Measurements from ENCODE around the gene SLC39A6.

Gene SLC39A6

DNA sequence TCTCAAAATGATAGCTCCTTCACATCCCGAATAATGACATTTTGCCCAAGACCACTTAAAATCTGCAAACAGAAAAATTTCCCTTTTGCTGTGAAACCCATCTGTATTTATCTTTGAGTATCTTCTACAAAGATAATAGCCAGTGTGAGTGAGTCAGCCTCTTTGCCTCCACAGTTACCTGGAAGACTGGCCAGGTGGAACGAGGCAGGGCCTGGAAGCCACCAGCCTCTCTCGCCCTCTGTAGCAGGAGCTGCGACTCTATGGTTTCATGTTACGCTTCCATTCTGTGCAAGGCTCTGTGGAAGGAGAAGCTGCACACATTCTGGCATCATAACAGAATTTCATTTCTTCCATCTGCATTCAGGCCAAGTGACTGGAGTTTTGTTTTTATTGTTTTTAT, 10.1 kb upstream of the SLC39A6 start:
- Histone ChIP-seq H3K9me3 (ENCODE audit: control insufficient read depth in 2 of 2, low read length in 2 of 2) (no peaks in the 10 kb centered on the region), H3K36me3 (ENCODE audit: control insufficient read depth in 2 of 2, insufficient read depth in 2 of 2, low read length in 2 of 2) (peaks cover 11 to 32% of the 10 kb centered on the region in 2 donors), H3K9ac (ENCODE audit: low read length in 2 of 2) (no peak overlapping the region), H3K4me3 (ENCODE audit: low read length in 2 of 2) (no peak overlapping the region), H3K27ac (ENCODE audit: low read length) (no peak overlapping the region), H3K4me1 (ENCODE audit: control insufficient read depth, insufficient read depth, low read length) (no peaks in the 10 kb centered on the region), H3K27me3 (ENCODE audit: control insufficient read depth in 1 of 2, insufficient read depth in 2 of 2, low read length in 2 of 2) (no peaks in the 10 kb centered on the region)

DNA sequence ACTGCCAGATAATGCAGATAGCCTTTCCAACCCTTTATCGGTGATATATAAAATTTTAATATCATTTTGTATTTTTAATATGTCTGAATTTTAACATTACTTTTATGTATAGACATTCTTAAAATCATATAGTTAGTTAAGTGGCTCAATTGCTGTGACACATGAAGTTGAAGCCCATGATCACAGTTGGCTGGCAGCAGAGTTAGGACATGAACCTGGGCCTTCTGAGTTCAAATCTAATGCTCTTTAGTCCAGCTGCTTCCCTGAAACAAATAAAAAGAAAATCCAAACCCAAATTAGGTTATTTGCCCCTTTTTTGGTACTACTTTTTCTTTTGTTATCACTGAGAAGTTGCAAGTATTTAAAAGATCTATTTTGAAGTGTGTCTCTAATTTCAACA, 6.1 kb upstream of the SLC39A6 start:
- H3K27me3 ChIP-seq (ENCODE audit: control insufficient read depth in 1 of 2, insufficient read depth in 2 of 2, low read length in 2 of 2), result no peaks in the 10 kb centered on the region
- peaks cover 5 to 21% of the 10 kb centered on the region in 2 donors for H3K36me3 ChIP-seq (ENCODE audit: control insufficient read depth in 2 of 2, insufficient read depth in 2 of 2, low read length in 2 of 2)
- H3K9me3 ChIP-seq (ENCODE audit: control insufficient read depth in 2 of 2, low read length in 2 of 2), result no peaks in the 10 kb centered on the region
- no peak overlapping the region for H3K4me3 ChIP-seq (ENCODE audit: low read length in 2 of 2)
- H3K4me1 ChIP-seq (ENCODE audit: control insufficient read depth, insufficient read depth, low read length), result peaks cover 16% of the 10 kb centered on the region
- no peak overlapping the region for H3K27ac ChIP-seq (ENCODE audit: low read length)
- H3K9ac ChIP-seq (ENCODE audit: low read length in 2 of 2), result no peak overlapping the region

DNA sequence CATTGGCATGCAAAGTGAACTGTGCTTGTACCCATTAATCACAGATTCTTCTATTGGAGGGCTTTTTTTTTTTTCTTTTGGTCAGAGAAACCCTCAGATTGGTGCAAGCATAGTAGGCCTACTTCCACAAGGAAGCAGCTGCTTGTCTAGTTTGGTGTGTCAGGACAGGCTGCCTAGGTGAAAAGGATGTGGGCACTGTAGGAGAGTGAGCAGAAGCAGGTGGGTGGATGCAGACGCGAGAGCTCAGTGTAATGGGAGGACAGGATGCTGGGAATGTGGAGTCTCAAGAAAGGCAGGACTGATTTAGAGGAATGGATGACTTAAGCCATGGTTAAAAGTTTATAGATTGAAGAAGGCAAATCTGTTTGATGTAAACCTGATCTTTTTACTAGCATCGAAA, 3.6 kb upstream of the SLC39A6 start:
- no peak overlapping the region for H3K27ac ChIP-seq (ENCODE audit: low read length)
- H3K27me3 ChIP-seq (ENCODE audit: control insufficient read depth in 1 of 2, insufficient read depth in 2 of 2, low read length in 2 of 2), result no peaks in the 10 kb centered on the region
- no peak overlapping the region for H3K4me3 ChIP-seq (ENCODE audit: low read length in 2 of 2)
- no peaks in the 10 kb centered on the region for H3K9me3 ChIP-seq (ENCODE audit: control insufficient read depth in 2 of 2, low read length in 2 of 2)
- no peak overlapping the region for H3K9ac ChIP-seq (ENCODE audit: low read length in 2 of 2)
- peaks cover 23% of the 10 kb centered on the region for H3K4me1 ChIP-seq (ENCODE audit: control insufficient read depth, insufficient read depth, low read length)
- peaks cover 0 to 10% of the 10 kb centered on the region in 2 donors for H3K36me3 ChIP-seq (ENCODE audit: control insufficient read depth in 2 of 2, insufficient read depth in 2 of 2, low read length in 2 of 2)

DNA sequence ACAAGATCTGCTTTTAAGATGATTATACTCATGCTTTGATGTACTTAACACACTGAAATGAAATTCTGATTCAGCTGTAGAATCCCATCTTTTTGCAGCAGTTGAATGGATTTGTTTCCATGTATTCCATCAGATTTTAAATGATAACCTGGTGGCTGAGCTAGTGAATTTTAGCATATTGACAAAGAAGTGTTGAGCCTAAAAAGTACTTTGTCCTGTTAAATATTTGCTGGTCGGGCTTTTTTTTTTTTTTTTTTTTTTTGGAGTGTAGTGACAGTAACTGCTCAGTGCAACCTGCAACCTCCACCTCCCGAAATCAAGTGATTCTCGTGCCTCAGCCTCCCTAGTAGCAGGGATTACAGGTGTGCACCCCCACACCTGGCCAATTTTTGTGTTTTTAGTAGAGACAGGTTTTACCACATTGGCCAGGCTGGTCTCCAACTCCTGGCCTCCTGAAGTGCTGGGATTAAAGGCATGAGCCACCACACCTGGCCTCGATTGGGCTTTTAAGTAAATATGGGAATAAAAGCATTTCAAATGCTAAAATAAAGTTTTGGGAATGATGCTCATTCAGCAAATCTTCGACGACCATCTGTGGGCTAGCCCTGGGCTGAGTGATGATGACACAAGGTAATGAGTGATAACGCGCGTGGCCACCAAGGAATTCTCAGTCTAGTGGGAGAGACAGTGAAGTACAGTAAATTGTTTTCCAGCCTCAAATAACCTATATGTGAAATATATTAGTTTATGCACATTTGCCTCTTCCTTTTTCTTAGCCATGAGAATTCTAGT, 2.7 kb upstream of the SLC39A6 start:
- Histone ChIP-seq H3K4me1 (ENCODE audit: control insufficient read depth, insufficient read depth, low read length) (peaks cover 23% of the 10 kb centered on the region), H3K4me3 (ENCODE audit: low read length in 2 of 2) (peak overlapping the region; percentile 28 to 100), H3K9ac (ENCODE audit: low read length in 2 of 2) (no peak overlapping the region), H3K27ac (ENCODE audit: low read length) (no peak overlapping the region), H3K36me3 (ENCODE audit: control insufficient read depth in 2 of 2, insufficient read depth in 2 of 2, low read length in 2 of 2) (peaks cover 0 to 3% of the 10 kb centered on the region in 2 donors), H3K27me3 (ENCODE audit: control insufficient read depth in 1 of 2, insufficient read depth in 2 of 2, low read length in 2 of 2) (no peaks in the 10 kb centered on the region), H3K9me3 (ENCODE audit: control insufficient read depth in 2 of 2, low read length in 2 of 2) (no peaks in the 10 kb centered on the region)

DNA sequence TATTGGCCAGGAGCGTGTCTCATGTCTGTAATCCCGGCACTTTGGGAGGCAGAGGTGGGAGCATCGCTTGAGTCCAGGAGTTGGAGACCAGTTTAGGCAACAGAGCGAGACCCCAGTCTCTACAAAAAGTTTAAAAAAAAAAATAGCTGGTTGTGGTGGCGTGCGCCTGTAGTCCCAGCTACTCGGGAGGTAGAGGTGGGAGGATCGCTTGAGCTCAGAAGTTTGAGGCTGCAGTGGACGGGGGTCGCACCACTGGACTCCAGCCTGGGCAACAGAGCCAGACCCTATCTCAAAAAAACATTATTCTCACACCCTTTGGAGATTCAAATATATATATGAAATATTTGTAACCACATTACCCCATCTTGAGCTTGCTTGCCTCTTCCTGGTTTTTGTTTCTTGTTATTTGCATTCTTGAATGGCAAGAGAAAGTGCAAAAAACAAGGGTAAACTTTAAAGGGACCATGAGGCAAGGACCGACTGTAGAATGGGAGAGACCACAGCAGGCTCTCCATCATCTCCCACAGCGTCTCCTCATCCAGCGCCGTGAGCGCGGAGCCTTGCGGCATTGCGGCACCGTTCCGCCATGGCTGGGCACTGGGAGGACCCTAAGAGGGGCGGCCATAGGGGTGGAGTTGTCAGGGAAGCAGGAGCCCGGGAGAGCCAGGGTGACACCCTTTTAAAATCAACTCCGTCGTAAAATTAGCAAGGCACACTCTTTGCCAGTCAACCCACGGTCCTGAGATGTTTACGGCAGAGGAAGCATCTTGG, 1.9 kb upstream of the SLC39A6 start:
- no peak overlapping the region for H3K27ac ChIP-seq (ENCODE audit: low read length)
- peak overlapping the region; percentile 97 to 100 for H3K4me3 ChIP-seq (ENCODE audit: low read length in 2 of 2)
- H3K9me3 ChIP-seq (ENCODE audit: control insufficient read depth in 2 of 2, low read length in 2 of 2), result no peaks in the 10 kb centered on the region
- H3K27me3 ChIP-seq (ENCODE audit: control insufficient read depth in 1 of 2, insufficient read depth in 2 of 2, low read length in 2 of 2), result no peaks in the 10 kb centered on the region
- H3K9ac ChIP-seq (ENCODE audit: low read length in 2 of 2), result peak overlapping the region in 1 of 2 donors; percentile 97
- peaks cover 23% of the 10 kb centered on the region for H3K4me1 ChIP-seq (ENCODE audit: control insufficient read depth, insufficient read depth, low read length)
- no peaks in the 10 kb centered on the region for H3K36me3 ChIP-seq (ENCODE audit: control insufficient read depth in 2 of 2, insufficient read depth in 2 of 2, low read length in 2 of 2)

DNA sequence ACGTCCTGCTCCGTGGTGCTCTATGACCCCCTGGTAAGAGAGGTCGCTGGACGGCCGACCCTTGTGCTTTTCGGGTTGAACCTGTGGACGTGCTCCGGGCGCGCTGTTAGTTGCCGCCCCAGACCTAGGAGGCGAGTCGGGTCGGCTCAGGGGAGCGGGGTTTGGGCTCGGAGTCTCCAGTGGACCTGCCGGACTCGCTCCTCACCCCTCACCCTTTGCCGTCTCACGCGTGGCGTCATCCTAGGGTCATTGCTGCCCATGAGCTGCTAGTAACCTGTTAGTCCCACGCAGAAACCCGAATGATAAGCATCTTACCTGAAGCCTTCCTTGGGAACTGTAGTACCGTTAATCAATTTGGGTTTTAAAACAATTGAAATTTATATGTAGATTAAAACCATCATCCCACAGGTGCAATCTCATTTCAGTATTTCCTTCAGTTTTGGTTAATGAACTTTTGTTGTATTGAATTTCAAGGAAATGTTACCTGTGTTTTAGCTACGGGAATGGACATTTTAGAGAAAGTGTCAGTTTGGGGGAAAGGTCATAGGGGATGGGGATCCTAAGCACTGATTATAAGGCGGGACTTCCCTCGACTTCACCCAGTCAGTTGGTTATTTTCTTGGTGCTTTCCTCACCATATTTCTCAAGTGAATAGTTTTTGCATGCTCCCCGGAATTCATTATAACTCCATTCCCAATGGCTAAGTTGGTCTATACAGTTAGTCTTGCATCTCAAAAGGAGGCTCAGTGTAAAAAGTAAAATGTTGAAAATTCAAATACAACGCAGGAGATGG, 1.1 kb upstream of the SLC39A6 start:
- Histone ChIP-seq H3K4me3 (ENCODE audit: low read length in 2 of 2) (peak overlapping the region; percentile 97 to 100), H3K4me1 (ENCODE audit: control insufficient read depth, insufficient read depth, low read length) (peaks cover 23% of the 10 kb centered on the region), H3K27ac (ENCODE audit: low read length) (peak overlapping the region; percentile 96), H3K27me3 (ENCODE audit: control insufficient read depth in 1 of 2, insufficient read depth in 2 of 2, low read length in 2 of 2) (no peaks in the 10 kb centered on the region), H3K36me3 (ENCODE audit: control insufficient read depth in 2 of 2, insufficient read depth in 2 of 2, low read length in 2 of 2) (no peaks in the 10 kb centered on the region), H3K9me3 (ENCODE audit: control insufficient read depth in 2 of 2, low read length in 2 of 2) (no peaks in the 10 kb centered on the region), H3K9ac (ENCODE audit: low read length in 2 of 2) (peak overlapping the region; percentile 95 to 97)

DNA sequence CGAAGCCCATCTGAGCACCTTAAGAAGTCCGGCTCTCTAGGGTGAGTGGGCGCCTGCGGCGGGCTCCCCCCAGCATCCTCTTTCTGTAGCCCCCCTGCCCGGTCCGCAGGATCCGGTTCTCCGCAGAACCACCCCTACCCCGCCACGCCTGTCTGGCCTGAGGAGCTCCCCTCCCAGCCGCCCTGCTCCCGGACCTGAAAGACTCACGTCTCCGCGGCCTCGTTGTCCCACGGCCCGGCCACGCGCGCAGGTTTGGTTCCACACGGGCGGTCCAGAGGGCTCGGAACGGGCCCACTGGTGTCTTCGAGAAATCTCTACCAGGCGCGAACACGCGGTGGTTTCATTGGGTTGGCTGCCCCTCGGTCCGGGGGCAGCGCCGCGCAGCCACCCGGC, 237 bp downstream of the SLC39A6 start:
- Histone ChIP-seq H3K36me3 (ENCODE audit: control insufficient read depth in 2 of 2, insufficient read depth in 2 of 2, low read length in 2 of 2) (no peaks in the 10 kb centered on the region), H3K27me3 (ENCODE audit: control insufficient read depth in 1 of 2, insufficient read depth in 2 of 2, low read length in 2 of 2) (no peaks in the 10 kb centered on the region), H3K9ac (ENCODE audit: low read length in 2 of 2) (peak overlapping the region; percentile 62 to 97), H3K4me3 (ENCODE audit: low read length in 2 of 2) (peak overlapping the region; percentile 97 to 100), H3K4me1 (ENCODE audit: control insufficient read depth, insufficient read depth, low read length) (peaks cover 23% of the 10 kb centered on the region), H3K27ac (ENCODE audit: low read length) (peak overlapping the region; percentile 96), H3K9me3 (ENCODE audit: control insufficient read depth in 2 of 2, low read length in 2 of 2) (no peaks in the 10 kb centered on the region)

DNA sequence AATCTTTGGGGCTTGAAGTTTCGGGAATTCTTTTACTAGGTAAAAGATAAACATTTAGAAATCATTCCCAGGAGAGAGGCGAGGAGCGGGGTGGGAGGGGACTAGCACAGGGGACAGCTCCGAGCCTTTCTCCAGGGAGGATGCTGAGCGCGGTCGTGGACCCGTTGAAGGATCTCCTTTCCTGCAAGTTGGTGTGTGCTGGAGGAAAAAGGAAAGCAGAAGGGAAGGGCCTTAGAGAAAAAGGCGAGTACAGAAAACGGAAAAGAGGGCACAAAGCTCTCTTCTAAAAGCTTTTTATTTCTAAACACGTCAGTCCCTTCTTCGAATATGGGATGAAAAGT, 640 bp downstream of the SLC39A6 start:
- H3K4me1 ChIP-seq (ENCODE audit: control insufficient read depth, insufficient read depth, low read length), result peaks cover 23% of the 10 kb centered on the region
- H3K36me3 ChIP-seq (ENCODE audit: control insufficient read depth in 2 of 2, insufficient read depth in 2 of 2, low read length in 2 of 2), result no peaks in the 10 kb centered on the region
- no peaks in the 10 kb centered on the region for H3K9me3 ChIP-seq (ENCODE audit: control insufficient read depth in 2 of 2, low read length in 2 of 2)
- H3K9ac ChIP-seq (ENCODE audit: low read length in 2 of 2), result peak overlapping the region; percentile 62 to 97
- peak overlapping the region; percentile 97 to 100 for H3K4me3 ChIP-seq (ENCODE audit: low read length in 2 of 2)
- H3K27ac ChIP-seq (ENCODE audit: low read length), result no peak overlapping the region
- H3K27me3 ChIP-seq (ENCODE audit: control insufficient read depth in 1 of 2, insufficient read depth in 2 of 2, low read length in 2 of 2), result no peaks in the 10 kb centered on the region

DNA sequence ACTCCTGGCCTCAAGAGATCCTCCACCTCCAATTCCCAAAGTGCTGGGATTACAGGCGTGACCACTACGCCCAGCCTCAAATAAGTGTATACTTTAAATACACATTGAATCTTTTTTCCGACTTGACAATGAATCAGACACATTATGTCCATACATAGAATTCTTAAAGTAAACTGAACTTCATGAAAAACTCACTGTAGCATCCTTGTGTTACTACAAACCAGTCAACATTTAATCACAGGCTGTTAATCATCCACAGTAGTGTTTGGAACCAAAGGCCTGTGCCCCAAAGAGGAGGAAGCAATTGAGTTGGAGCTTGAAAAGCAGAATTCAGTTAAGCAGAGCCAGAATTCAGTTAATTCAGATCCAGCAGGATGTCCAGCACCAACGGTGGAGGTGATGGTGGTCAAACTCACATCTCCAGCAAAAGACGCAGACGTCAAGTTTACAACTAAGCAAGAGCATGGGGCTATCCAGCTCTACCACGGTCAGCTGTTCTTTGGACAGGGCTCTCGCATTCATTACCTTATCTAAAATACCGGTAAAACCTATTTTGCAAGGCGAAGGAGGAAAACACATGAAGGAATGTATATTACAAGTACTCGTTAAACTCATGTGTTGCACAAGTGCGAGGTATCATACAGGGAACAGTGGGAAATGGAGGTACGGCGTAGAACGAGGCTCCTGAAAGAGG, 1.2 kb downstream of the SLC39A6 start:
- peak overlapping the region; percentile 51 to 97 for H3K9ac ChIP-seq (ENCODE audit: low read length in 2 of 2)
- peak overlapping the region; percentile 97 to 100 for H3K4me3 ChIP-seq (ENCODE audit: low read length in 2 of 2)
- H3K27ac ChIP-seq (ENCODE audit: low read length), result no peak overlapping the region
- H3K27me3 ChIP-seq (ENCODE audit: control insufficient read depth in 1 of 2, insufficient read depth in 2 of 2, low read length in 2 of 2), result no peaks in the 10 kb centered on the region
- no peaks in the 10 kb centered on the region for H3K36me3 ChIP-seq (ENCODE audit: control insufficient read depth in 2 of 2, insufficient read depth in 2 of 2, low read length in 2 of 2)
- no peaks in the 10 kb centered on the region for H3K9me3 ChIP-seq (ENCODE audit: control insufficient read depth in 2 of 2, low read length in 2 of 2)
- peaks cover 23% of the 10 kb centered on the region for H3K4me1 ChIP-seq (ENCODE audit: control insufficient read depth, insufficient read depth, low read length)

- Histone ChIP-seq H3K4me1 (ENCODE audit: control insufficient read depth, insufficient read depth, low read length) (peaks cover 17% of the 10 kb centered on the region), H3K27me3 (ENCODE audit: control insufficient read depth in 1 of 2, insufficient read depth in 2 of 2, low read length in 2 of 2) (no peaks in the 10 kb centered on the region), H3K9ac (ENCODE audit: low read length in 2 of 2) (no peak overlapping the region), H3K36me3 (ENCODE audit: control insufficient read depth in 2 of 2, insufficient read depth in 2 of 2, low read length in 2 of 2) (peaks cover 4 to 7% of the 10 kb centered on the region in 2 donors), H3K9me3 (ENCODE audit: control insufficient read depth in 2 of 2, low read length in 2 of 2) (no peaks in the 10 kb centered on the region), H3K4me3 (ENCODE audit: low read length in 2 of 2) (no peak overlapping the region), H3K27ac (ENCODE audit: low read length) (no peak overlapping the region)
Observed at GRCh38 chr18:36126668-36127067, 2.5 kb downstream of the SLC39A6 start.
